Stimulated activated CD8-positive, alpha-beta memory T cell treated with anti-CD3 and anti-CD28 coated beads, Interleukin-12 subunit alpha, Interleukin-12 subunit beta, amount 100 ng/mL, for 24 hours (primary cell): ENCODE data around the gene HPCAL1.

Source experiments
- DNase-seq: peaks from one replicate; pipeline ENCODE4 v3.0.0-alpha.2; 2020; ENCODE audit errors: extremely low read depth

The HPCAL1 gene

DNA sequence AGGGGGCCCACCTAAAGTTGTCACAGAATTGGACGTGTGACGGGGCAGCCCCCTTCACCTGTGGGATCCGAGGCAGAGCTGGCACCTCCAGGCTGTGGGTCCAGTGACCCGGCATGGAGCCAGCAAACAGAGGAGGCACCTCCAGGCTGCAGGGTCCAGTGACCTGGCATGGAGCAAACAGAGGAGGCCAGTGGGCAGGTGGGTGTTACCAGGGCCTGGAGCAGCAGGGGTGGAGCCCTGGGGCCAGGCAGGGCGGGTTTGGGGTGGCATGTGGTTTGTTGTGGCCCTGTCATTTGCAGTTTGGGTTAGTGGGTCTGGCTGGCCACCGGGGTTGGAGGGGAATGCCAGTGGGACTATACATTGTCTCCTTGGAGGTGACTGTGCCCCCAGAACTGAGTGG, 68.2 kb downstream of the HPCAL1 start:
- DNase-seq, result no peak

DNA sequence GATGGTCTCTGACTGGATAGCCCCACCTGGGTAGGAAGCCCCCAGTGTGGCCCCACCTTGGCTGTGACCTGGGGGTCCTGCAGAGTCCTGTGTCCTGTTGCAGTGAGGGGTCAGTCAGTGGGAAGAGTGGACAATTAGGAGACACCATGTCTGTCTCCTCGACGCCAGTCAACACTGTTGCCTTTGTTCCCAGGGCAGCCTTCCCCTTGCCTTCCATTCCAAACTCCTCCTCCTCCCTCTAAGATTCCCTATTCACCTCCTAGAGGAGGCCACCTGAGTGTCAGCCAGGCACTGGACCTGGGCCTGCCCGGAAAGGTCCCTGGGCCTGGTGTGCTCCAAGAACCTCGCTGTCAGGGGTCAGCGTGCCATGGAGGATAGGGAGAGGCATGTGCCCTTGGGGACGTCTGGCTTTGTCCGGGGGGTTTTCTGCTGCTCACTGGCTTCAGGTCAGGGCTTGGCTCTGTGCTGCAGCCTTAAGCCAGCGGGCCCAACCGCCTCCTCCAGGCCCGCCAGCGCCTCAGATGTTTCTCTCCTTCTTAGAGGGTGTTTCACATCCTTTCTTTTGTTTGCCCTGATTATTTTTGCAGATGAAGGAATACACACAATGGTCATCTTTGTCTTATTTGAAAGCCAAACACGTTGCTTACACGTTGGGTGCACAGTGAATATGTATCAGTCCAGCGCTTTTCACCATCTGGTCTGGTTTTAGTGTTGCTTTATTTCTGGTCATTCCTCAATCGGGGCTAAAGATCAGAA, 68.9 kb downstream of the HPCAL1 start:
- no peak for DNase-seq

DNA sequence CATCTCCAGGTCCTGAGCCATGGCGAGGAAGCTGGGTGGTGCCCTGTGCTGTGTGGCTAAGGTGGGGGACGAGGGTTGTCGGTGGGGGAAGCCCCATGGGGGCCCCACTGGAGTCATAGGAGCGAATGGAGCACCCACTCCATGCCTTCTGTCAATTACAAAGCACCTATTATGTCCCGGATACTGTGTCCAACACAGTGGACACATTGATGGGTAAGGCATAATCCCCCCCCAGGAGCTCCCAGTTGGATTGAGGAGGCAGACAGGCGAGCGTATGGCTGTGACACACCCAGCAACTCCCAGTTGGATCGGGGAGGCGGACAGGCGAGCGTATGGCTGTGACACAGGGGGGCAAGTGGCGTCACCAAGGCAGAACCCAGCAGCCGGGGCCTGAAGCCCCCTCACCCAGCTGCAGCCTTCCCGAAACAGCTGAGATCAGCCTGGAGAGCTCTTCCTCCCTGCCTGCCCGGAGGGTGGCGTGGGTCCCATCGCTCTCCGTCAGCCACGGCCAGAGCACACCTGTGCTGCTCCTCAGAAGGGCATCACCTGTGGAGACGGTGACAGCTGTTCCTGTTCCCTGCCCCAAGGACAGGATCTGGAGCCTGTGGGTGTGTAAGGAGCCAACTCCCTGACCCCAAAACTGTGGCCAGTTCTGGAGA, 69.6 kb downstream of the HPCAL1 start:
- DNase-seq, result no peak

DNA sequence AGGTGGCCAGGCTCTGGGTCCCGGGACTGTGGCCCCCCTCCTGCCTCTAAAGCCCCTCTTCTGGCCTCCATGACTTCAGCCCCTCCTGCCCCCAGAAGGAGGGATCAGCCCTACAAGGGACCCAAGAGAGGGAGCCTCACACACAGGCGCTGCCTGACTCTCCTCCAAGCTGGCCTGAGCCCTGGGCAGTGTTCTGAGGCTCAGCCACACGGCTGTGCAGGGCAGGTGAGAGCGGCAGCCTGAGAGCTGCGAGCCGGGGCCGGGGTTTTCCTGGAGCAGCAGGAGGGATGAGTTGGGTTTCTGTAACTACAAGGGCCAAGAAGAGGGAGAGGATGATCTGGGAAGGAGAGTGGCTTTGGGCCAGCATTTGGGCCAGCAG, 70.1 kb downstream of the HPCAL1 start:
- no peak for DNase-seq

DNA sequence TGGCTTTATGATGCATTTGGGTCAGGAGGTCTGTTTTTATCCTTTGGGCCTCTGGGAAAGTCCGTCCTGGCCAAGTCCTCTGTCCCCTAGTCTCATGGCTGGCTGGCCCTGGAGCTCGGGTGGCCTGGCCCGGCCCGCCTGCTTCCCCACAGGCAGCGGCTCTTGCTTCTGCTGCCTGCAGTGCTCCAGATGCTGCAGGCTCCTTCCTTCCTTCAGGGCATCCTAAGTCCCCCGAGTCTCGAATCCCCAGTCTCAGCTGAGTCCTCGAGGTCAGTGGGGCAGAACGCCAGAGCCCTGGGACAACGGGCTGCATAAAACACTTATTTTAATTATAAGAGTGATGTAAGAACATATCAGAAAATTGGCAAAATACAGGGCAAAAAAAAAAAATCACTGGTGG, 71.2 kb downstream of the HPCAL1 start:
- DNase-seq, result no peak

DNA sequence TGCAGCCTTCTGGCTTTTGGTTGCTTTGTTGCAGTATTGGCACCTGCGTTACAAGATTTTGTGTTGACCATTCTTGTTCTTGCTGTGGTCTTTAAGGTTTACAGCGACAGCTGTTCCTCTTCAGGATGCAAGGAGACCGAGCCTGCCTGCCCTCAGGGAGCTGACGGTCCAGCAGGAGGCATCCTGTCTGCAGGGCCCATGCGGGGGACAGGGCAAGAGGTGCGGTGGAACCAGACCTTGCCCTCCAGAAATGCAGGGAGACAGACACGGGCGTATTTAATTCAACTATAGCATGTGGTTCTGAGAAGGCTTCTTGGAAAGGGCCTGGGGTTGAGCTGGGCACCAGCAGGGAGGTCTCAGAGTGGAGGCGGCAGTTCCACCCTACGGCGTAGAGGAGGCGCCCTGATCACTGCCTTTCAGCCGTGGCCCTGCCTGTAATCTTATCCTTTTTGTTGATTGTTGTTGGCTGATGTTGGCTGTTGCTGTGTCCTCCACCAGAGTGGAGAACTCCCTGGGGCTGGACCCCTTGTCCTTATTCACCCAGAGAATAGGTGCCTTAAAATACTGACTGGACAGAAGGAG, 71.7 kb downstream of the HPCAL1 start:
- DNase-seq, result no peak

DNA sequence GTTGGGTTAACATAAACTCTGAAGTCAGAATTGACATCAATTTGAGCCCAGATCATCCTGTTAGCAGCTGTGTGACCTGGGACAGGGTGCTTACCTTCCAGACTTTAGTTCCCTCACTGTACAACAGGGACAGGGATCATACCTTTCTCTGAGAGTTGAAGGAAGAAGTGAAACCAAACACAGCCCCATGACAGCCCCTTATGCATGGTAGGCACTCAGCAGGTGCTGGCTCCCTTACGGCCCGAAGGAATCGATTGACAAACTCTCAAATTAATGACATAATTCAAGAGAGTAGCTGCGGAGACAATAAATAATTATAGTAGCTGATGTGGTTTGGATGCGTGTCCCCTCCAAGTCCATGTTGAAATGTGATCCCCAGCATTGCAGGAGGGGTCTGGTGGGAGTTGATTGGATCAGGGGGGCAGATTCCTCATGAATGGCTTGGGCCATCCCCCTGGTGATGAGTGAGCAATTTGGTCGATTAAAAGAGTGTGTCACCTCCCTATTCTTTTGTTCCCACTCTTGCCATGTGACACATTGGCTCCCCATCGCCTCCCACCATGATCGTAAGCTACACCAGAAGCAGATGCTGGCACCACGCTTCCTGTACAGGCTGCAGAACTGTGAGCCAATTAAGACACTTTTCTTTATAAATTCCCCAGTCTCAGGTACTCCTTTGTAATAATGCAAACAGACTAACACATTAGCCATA, 73.0 kb downstream of the HPCAL1 start:
- DNase-seq, result no peak

DNA sequence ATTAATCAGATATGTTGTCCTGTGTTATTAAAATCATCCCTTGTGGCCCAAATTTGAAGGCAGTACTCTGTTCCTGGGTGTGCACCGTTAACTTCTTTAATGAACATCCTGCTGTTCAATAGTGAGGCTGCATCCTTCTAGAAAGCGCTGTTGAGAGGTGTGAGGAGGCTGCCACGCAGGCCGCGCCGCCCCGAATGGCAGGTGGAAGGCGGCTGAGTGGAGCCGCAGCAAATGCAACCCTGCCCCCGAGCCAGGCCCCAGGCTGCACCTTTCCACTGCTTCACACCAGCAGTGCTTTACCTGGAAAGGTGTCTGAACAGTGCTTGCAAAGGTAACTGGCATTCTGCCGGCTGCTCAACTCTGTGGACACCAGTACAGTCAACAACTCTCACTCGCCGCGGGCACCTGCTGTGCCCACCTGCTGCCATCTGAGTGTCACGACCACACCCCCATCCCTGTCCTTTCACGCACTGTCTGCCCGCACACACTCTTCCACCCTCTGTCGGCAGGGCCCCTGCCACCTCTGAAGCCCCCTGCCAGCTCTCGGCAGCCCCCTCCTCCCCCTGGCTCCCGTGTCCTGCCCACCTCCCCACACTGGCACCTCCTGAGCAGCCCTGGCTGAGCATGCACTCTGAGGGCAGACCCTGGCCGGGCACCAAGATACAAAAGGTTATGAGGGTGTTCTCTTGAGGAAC, 74.5 kb downstream of the HPCAL1 start:
- DNase-seq, result no peak

DNA sequence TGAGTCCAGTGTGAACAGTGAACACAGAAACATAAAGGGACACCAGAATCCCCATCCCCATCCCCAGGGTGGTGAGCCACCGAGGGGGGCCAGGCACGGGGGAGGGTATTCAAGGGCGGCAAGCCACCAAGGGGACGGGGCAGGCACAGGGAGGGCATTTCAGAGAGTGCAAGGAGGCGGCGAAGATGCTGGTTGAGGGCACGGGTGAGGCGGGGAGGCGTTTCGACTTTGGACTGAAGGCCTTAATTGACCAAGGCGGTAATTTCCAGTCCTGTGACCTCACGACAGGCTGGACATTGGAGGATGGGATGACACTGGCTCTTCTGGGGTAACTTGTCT, 75.0 kb downstream of the HPCAL1 start:
- no peak for DNase-seq

DNA sequence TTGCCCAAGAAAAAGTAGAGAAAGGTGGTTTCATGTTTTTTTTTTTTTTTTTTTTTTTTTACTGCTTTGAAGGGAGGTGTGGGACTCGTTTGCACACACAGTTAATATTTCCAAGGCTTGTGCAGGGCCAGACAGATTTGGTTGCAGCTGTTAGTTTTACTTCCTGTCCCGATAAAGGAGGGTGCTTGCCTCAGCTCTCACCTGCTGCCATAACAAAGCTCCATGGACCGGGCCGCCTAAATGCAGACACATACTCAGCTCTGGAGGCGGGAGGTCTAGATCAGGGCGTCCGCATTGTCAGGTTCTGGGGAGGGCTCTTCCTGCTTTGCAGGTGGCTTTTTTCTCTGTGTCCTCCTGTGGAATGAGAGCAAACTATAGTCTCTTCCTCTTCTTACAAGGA, 75.5 kb downstream of the HPCAL1 start:
- DNase-seq, result no peak

DNA sequence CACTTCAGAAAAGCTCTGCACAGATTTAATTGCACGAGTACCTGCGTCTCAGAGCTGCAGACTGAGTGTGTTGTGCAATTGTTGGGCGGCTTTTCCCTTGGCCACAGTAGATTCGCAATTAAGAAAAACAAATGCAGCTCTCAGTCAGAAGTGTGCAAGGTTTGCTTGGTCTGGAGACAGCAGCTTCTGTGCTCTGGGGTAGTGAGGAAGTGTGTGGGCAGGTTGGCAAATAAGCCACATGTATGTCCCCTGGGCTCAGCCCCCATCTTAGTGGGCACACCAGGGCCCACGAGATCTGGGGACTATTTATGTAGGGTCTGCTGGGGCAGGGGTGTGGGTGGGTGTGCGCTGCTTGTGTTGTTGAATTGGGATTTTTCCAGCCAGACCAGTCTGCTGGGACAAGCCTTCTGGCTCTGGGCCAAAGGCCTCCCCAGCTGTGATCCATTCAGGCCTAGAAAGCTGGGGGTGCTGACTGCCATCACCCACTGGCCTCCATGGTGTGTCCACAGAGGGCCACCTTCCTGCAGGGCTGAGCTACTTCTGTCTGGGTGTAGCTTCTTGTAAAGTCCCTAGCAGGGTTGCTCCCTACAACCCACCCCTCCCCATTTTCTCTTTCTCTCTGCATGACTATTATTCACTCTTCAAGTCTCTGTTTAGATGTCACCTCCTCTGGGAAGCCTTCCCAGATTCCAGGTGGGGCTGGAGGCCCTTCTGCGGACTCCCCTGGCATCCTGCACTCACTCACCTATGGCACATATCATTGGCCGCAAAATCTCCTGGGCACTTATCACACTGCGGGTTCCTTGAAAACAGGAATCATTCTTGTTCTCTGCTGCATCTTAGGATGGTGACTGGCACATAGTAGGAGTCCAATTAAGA, 77.6 kb downstream of the HPCAL1 start:
- no peak for DNase-seq

DNA sequence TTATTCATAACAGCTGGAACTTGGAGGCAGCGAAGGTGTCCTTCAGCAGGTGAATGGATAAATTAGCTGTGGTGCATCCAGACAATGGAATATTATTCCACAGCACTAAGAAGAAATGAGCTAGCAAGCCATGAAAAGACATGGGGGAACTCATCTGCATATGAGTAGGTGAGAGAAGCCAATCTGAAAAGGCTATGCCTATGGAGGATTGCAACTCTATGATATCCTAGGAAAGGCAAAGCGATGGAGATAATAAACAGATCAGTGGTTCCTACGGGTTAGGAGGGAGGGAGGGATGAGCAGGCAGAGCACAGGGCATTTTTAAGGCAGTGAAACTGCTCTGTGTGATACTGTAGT, 79.3 kb downstream of the HPCAL1 start:
- DNase-seq, result no peak

DNA sequence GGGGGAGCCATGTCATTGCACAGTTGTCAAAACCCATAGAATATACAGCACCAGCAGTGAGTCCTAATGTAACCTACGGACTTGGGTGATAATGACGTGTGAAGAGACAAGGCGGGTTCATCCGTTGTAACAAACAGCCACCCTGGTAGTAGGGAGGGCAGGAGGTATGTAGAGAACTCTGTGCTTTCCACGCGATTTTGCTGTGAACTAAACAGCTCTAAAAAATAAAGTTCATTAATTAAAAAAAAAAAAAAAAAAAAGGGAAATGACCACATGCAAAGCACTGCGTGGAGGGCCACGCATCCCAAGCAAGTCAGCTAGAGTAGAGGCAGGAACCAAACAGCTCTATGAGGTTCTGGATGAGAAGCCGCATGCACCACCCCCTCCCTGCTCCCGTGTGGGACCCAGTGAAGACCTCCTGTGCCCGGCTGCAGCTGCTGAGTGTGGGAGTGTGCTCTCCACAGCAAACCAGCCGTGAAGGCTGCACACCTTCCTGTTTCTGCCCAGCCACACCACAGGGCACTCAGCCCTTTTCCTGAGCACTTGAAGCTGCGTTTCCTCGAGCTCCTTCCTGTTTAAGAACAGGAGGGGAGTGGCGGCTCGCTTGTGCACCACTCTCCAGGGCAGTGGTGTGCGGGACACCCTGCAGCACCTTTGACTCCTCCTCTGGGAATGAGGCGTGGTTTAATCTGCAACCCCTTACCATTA, 79.8 kb downstream of the HPCAL1 start:
- DNase-seq, result no peak

DNA sequence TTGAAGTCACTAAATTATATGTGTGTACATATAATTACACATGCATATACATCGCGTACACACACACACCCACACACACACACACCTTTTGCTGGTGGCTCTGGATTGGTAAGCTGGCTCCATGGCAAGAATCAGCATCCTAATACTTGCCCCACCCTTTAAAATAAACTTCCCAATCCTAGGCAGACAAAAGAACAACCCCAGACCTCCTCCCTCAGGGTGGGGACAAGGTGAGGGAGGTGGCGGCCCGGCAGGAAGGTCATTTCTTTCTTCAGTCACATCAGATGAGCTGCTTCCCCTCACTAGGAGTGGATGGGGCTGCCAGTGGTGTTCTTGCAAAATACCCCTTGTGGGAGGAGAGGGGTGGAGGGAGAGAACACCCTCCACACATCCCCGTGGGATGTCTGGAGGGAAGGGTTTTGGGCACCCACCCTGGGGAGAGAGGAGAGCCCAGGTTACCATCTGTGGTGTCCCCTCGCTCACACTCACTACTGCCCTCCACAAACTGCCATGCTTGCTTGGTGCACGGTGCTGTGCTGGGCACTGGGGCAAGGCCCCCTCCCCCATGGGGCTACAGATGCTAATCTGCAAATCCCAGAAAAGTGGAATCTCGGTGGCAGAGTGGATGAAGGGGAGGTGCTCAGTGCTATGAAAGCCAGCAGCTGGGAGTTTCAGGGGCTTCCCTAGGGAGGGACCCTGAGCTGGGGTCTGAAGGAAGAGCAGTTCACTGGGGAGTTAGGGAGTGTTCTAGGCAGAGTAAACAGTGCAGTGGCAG, 81.4 kb downstream of the HPCAL1 start:
- no peak for DNase-seq

DNA sequence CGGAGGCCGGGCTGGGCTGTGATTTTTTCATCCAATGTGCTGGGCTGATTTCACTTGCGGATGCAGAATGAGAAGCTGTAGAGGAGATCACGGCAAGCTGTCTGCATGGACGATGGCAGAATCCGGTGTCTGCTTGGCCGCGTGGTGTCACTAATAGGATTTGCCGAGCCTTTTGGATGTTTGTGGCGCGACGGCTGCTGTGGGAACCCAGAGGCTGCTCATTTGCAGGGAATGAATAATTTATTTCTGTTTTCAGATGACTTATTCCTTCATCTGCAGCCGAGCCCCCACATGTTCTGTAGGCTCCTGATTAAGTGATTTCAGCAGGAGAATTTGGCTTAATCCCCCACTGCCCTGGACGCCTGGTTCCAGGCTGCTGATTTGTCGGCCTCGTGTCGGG, 82.8 kb downstream of the HPCAL1 start:
- DNase-seq, result no peak

DNA sequence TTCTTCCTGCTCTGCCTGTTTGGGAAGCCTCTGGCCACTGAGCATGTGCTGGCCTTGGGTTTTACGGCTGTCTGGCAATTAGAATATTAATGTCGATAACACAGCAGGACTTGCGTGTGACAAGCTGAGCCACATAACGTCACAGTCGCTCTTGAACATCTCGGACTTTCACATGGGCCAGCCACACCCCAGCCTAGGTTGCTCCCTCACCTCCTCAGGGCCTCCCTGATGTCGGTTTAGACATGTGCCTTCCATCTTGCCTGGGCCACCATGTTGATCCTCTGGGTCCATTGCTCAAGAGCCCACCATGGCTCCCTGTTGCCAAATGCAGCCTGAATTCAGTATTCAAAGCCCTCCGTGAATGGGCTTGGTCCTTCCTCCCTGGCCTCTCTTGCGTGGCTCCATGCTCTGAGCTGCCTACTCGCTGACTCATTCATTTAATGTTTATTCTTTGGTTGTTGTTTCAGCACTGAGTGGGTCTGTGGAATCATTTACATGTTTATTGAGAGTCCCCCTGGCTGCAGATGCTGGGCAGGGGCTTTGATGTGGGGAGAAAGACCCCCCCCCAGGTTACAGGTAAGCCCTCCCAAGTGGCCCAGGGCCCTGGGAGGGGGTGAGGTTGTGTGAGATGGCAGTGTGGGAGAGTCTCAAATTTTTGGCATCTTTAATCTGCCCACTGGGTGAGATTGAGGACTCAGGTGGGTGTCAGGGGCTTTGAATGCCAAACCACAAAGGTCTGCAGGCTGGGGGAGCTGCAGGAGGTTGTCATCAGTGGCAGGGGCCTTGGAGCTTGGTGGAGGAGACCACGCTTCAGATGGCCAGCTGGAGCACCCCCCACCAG, 83.4 kb downstream of the HPCAL1 start:
- no peak for DNase-seq

DNA sequence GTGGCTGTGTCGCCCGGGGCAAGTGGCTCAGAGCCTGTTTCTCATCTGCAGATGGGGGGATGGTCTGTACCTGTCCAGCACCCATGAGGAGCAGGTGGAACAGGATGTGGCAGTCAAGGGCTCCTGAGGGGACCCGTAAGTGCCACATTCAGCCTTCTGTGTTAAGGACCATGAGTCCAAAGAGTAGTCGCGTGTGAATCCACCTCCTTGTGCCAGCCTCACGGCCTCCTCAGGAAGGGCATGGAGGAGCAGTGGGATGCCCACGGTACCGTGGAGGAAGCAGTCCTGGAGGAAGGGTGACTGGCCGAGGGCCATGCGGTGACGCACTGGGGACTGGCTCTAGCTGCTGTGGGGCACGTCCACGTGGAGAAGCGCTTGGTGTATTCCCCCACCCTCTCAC, 84.3 kb downstream of the HPCAL1 start:
- DNase-seq, result no peak

DNA sequence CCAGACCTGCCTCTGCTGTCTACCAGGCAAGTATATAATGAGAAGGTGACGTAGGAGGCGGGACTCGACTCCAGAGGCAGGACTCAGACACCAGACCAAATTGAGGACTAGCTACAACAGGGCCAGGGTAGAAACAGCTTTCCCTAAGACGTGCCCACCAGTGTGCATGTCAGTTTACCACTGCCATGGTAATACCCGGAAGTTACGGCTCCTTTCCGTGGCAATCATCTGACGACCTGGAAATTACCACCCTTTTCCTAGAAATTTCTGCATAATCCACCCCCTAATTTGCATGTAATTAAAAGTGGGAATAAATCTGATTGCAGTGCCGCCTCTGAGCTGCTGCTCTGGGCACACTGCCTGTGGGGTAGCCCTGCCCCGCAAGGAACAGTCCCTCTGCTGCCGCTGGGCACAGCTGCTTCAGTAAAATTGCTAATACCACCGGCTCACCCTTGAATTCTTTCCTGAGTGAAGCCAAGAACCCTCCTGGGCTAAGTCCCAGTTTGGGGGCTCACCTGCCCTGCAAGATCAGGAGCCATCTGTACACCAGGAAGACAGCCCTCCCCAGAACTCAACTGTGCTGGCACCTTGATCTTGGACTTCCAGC, 86.4 kb downstream of the HPCAL1 start:
- DNase-seq, result no peak

DNA sequence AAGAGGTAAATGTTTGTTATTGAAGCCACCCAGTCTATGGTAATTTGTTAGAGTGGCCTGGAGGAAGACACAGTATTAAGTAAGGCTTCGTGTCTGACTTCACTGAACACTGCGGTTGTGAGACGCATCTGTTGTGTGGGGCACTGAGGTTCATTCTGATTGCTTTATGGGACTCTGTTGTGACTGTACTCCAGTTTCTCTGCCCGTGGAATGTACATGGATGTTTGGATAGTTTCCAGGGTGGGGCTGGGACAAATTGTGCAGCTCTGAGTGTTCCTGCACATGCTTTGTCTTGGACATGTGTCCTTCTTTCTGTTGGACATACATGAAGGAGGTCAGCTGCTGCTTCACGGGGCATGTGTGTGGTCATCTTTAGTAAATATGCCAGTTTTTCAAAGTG, 86.9 kb downstream of the HPCAL1 start:
- no peak for DNase-seq
